ENCODE data around the gene GALNT1.

DNA sequence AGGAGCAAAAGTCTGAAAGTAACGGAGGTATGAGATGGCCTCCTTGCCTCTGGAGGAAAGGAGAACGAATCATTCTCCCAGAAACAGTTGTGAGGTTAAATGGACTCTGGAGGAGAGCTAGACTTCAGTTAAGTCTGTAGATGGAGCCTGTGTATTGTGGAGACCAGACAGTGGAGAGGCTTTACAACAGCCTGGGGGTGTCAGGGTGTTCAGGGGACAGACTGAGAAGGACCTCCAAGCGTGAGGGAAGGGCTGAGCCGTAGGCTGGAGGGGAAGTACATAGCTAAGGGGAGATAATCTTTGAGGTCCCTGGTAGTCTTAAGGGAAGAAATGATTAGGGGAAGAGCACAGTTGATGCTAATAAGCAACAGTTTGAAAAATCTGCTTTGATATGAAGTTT lies 76.6 kb downstream of the GALNT1 start:
- TF ChIP-seq SPI1 (IDR thresholded peaks at IDR 0.05; ENCODE audit: low read depth, low read length) (no peak), POLR2AphosphoS5 (IDR thresholded peaks at IDR 0.05; ENCODE audit: low read depth, low read length) (no peak), POLR2A (IDR thresholded peaks at IDR 0.05; ENCODE audit: low read depth, low read length) (no peak), TAF1 (IDR thresholded peaks at IDR 0.05; ENCODE audit: low read depth, low read length) (no peak), POU2F2 (IDR thresholded peaks at IDR 0.05; ENCODE audit: low read depth, low read length) (no peak), PAX5 (IDR thresholded peaks at IDR 0.05; ENCODE audit: insufficient read depth, low read length, severe bottlenecking) (no peak)

Measured in GM12891 (cell line).